HFFc6 (cell line): ENCODE measurements around the gene DPYD. TPM values are rescaled to one million over a fixed set of nuclear protein-coding genes. Genes with fewer than 3 reads are reported as not detected.

ENCODE experiments used
- DNase-seq: peaks from one replicate; pipeline ENCODE4 v3.0.0-alpha.2; 2018
- H3K27ac Mint-ChIP-seq: 2 replicates; pipeline ENCODE4 v1.8.0; 2020; ENCODE audit warnings: mild to moderate bottlenecking, mixed read lengths
- H3K27me3 Mint-ChIP-seq: 2 replicates; pipeline ENCODE4 v1.8.0; 2021; ENCODE audit warnings: mild to moderate bottlenecking, moderate library complexity, mixed read lengths; ENCODE audit not compliant: insufficient read depth
- H3K36me3 Mint-ChIP-seq: 2 replicates; pipeline ENCODE4 v1.8.0; 2021; ENCODE audit warnings: low read depth, mixed read lengths
- H3K4me1 Mint-ChIP-seq: 2 replicates; pipeline ENCODE4 v1.8.0; 2020; ENCODE audit warnings: low read depth, mixed read lengths
- H3K4me3 Mint-ChIP-seq: 2 replicates; pipeline ENCODE4 v1.8.0; 2020; ENCODE audit warnings: mild to moderate bottlenecking, moderate library complexity, mixed read lengths
- H3K9me3 Mint-ChIP-seq: 2 replicates; pipeline ENCODE4 v1.8.0; 2020; ENCODE audit warnings: mild to moderate bottlenecking, mixed read lengths
- CTCF ChIP-seq: fragments of 200-600 bp; sonication (generic); IDR thresholded peaks from 2 replicates; pipeline ENCODE4 v1.5.0; 2021; ENCODE audit warnings: antibody characterized with exemption, mild to moderate bottlenecking
- total RNA-seq, 6 experiments: library from RNA; stranded (reverse); fragmentation: NEBNext Ultra II Directional; extraction: Animal tissue kit (Norgen Biotek cat#: 25700); gene quantifications; 2 replicates in 1 of 6; 3 replicates in 5 of 6; pipeline ENCODE4 v1.2.3, GENCODE V29; 2021

DPYD gene
- total RNA-seq, 6 experiments from 2014 or later: 37.0 to 77.8 (median 67.9) TPM

GRCh38 chr1:97433094-97433823, 487.6 kb downstream of the DPYD start:
- peaks cover 37% of the 10 kb centered on the region for H3K4me1 Mint-ChIP-seq

GRCh38 chr1:97427371-97427770, 493.5 kb downstream of the DPYD start:
- Mint-ChIP-seq H3K27ac (no peak overlapping the region), H3K4me1 (peaks cover 7% of the 10 kb centered on the region), H3K9me3 (no peaks in the 10 kb centered on the region), H3K27me3 (peaks cover 1% of the 10 kb centered on the region; the same call in 1 of the 2 replicates), H3K4me3 (no peak overlapping the region), H3K36me3 (peaks cover 8% of the 10 kb centered on the region)
- TF ChIP-seq CTCF: no peak
- no peak for DNase-seq

More at GRCh38 chr1:97433094-97433823, 487.6 kb downstream of the DPYD start:
- H3K36me3 Mint-ChIP-seq: peaks cover 12% of the 10 kb centered on the region
- H3K27me3 Mint-ChIP-seq: no peaks in the 10 kb centered on the region; the same call in 1 of the 2 replicates
- DNase-seq: peak; percentile 78
- H3K9me3 Mint-ChIP-seq: no peaks in the 10 kb centered on the region
- H3K27ac Mint-ChIP-seq: peak overlapping the region; percentile 60
- peak overlapping the region; percentile 46; the same call in 1 of the 2 replicates for H3K4me3 Mint-ChIP-seq
- no peak for TF ChIP-seq CTCF

GRCh38 chr1:97424209-97424608, 496.6 kb downstream of the DPYD start:
- Mint-ChIP-seq H3K4me1 (no peaks in the 10 kb centered on the region; the same call in 1 of the 2 replicates), H3K9me3 (no peaks in the 10 kb centered on the region), H3K27ac (no peak overlapping the region), H3K36me3 (no peaks in the 10 kb centered on the region), H3K27me3 (peaks cover 1% of the 10 kb centered on the region; the same call in 1 of the 2 replicates), H3K4me3 (no peak overlapping the region)
- DNase-seq: no peak
- no peak for TF ChIP-seq CTCF

GRCh38 chr1:97423403-97423802, 497.4 kb downstream of the DPYD start:
- no peak for TF ChIP-seq CTCF
- no peak overlapping the region for H3K27ac Mint-ChIP-seq
- no peak overlapping the region for H3K4me3 Mint-ChIP-seq
- no peaks in the 10 kb centered on the region for H3K36me3 Mint-ChIP-seq
- H3K4me1 Mint-ChIP-seq: no peaks in the 10 kb centered on the region; the same call in 1 of the 2 replicates
- no peak for DNase-seq
- no peaks in the 10 kb centered on the region for H3K9me3 Mint-ChIP-seq
- peaks cover 1% of the 10 kb centered on the region; the same call in 1 of the 2 replicates for H3K27me3 Mint-ChIP-seq

GRCh38 chr1:97417661-97418060, 503.2 kb downstream of the DPYD start:
- no peak for DNase-seq
- no peak for TF ChIP-seq CTCF
- H3K27me3 Mint-ChIP-seq: no peaks in the 10 kb centered on the region
- H3K9me3 Mint-ChIP-seq: no peaks in the 10 kb centered on the region
- no peak overlapping the region for H3K27ac Mint-ChIP-seq
- H3K4me1 Mint-ChIP-seq: peaks cover 13% of the 10 kb centered on the region
- no peaks in the 10 kb centered on the region for H3K36me3 Mint-ChIP-seq
- H3K4me3 Mint-ChIP-seq: no peak overlapping the region
